SK-N-SH treated with all-trans-retinoic acid at 6 μM for 48 hours (cell line): ENCODE data around the gene TENT4B.

Source experiments
- ATAC-seq: fragments of 200-7000 bp; cut with Tn5 transposase; 3 replicates; pipeline ENCODE4 v1.9.1; 2020; ENCODE audit warnings: mild to moderate bottlenecking, moderate library complexity
- ARNTL ChIP-seq: fragments of 450-650 bp; formaldehyde crosslinking; IDR thresholded peaks from 2 replicates; pipeline ENCODE4 v1.5.0; 2020; ENCODE audit warnings: low read depth, mild to moderate bottlenecking, moderate library complexity, borderline replicate concordance
- BACH2 ChIP-seq: fragments of 250-450 bp; sonication (Bioruptor Pico); IDR thresholded peaks from 2 replicates; pipeline ENCODE4 v1.9.0; 2021; ENCODE audit warnings: mild to moderate bottlenecking, borderline replicate concordance
- ESRRG ChIP-seq: fragments of 250-450 bp; sonication (Bioruptor Pico); IDR thresholded peaks from 2 replicates; pipeline ENCODE4 v1.6.1; 2021; ENCODE audit warnings: mild to moderate bottlenecking
- GLIS3 ChIP-seq: fragments of 250-450 bp; sonication (Bioruptor Pico); IDR thresholded peaks from 2 replicates; pipeline ENCODE4 v1.5.0; 2020; ENCODE audit warnings: mild to moderate bottlenecking, moderate library complexity
- ISL1 ChIP-seq: fragments of 250-450 bp; sonication (Bioruptor Pico); IDR thresholded peaks from 2 replicates; pipeline ENCODE4 v2.1.2; 2022; ENCODE audit warnings: mild to moderate bottlenecking, moderate library complexity
- OSR1 ChIP-seq: fragments of 250-450 bp; sonication (Bioruptor Pico); IDR thresholded peaks from 2 replicates; pipeline ENCODE4 v1.8.0; 2022; ENCODE audit warnings: moderate library complexity, mild to moderate bottlenecking, inconsistent platforms
- PPARA ChIP-seq: fragments of 250-450 bp; sonication (Bioruptor Pico); IDR thresholded peaks from 2 replicates; pipeline ENCODE4 v1.5.0; 2020; ENCODE audit warnings: mild to moderate bottlenecking, borderline replicate concordance
- RARB ChIP-seq: fragments of 250-450 bp; sonication (Bioruptor Pico); IDR thresholded peaks from 2 replicates; pipeline ENCODE4 v1.8.0; 2021; ENCODE audit warnings: mild to moderate bottlenecking, moderate library complexity
- TCF4 ChIP-seq: fragments of 250-450 bp; sonication (Bioruptor Pico); IDR thresholded peaks from 2 replicates; pipeline ENCODE4 v1.8.0; 2021; ENCODE audit warnings: mild to moderate bottlenecking, moderate library complexity, borderline replicate concordance
- TOX ChIP-seq: fragments of 250-450 bp; sonication (Bioruptor Pico); IDR thresholded peaks from 2 replicates; pipeline ENCODE4 v1.8.0; 2021; ENCODE audit warnings: mild to moderate bottlenecking, moderate library complexity, borderline replicate concordance
- ZC3H10 ChIP-seq: fragments of 250-450 bp; sonication (Bioruptor Pico); IDR thresholded peaks from 2 replicates; pipeline ENCODE4 v1.5.1; 2021; ENCODE audit warnings: mild to moderate bottlenecking, moderate library complexity
- ZFP30 ChIP-seq: fragments of 450-650 bp; formaldehyde crosslinking; IDR thresholded peaks from 2 replicates; pipeline ENCODE4 v1.5.0; 2022; ENCODE audit warnings: mild to moderate bottlenecking, moderate library complexity
- ZNF70 ChIP-seq: fragments of 450-650 bp; formaldehyde crosslinking; IDR thresholded peaks from 2 replicates; pipeline ENCODE4 v1.5.0; 2020; ENCODE audit warnings: mild to moderate bottlenecking, moderate library complexity
- ZNF8 ChIP-seq: fragments of 450-650 bp; formaldehyde crosslinking; IDR thresholded peaks from 2 replicates; pipeline ENCODE4 v1.5.0; 2020; ENCODE audit warnings: mild to moderate bottlenecking, moderate library complexity
- TF ChIP-seq, protein P1 (sequence below): fragments of 250-450 bp; sonication (Bioruptor Pico); IDR thresholded peaks from 2 replicates; pipeline ENCODE4 v1.5.1; 2020; ENCODE audit warnings: low read depth, mild to moderate bottlenecking, moderate library complexity
- TF ChIP-seq, protein P2 (sequence below): fragments of 250-450 bp; sonication (Bioruptor Pico); IDR thresholded peaks from 2 replicates; pipeline ENCODE4 v1.8.0; 2021; ENCODE audit warnings: low read depth, mild to moderate bottlenecking, moderate library complexity, borderline replicate concordance
- TF ChIP-seq, protein P3 (sequence below): fragments of 250-450 bp; sonication (Bioruptor Pico); IDR thresholded peaks from 2 replicates; pipeline ENCODE4 v1.5.1; 2021; ENCODE audit warnings: mild to moderate bottlenecking, moderate library complexity
- TF ChIP-seq, protein P4 (sequence below): fragments of 250-450 bp; sonication (Bioruptor Pico); IDR thresholded peaks from 2 replicates; pipeline ENCODE4 v1.8.0; 2020; ENCODE audit warnings: mild to moderate bottlenecking, moderate library complexity, borderline replicate concordance

TENT4B gene

DNA sequence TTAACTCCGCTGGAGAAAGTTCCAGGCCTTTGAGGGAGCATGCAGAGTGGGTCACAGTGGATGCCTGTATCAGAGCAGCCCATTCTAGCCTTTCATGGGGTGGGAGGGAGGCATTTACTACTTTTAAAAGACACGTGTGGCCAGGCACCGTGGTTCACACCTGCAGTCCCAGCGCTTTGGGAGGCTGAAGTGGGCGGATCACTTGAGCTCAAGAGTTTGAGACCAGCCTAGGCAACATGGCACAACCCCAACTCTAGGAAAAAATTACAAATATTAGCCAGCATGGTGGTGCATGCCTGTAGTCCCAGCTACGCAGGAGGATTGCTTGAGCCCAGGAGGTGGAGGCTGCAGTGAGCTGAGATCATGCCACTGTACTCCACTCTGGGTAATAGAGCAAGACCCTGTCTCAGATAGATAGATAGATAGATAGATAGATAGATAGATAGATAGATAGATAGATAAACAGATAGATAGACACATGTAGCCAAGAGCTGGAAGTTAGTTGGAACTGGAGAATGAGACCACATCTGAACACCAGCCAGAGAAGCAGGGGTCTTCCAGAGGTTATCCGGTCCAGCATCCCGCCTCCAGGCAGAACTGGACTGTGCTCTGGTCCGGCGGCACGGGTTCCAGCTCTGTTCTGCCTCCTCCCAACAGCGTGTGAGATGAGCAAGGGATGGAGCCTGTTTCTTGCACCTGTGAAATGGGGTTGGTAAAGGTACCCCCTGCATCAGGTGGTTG lies 116.8 kb downstream of the TENT4B start (continued):
- TF ChIP-seq GLIS3 (CRISPR knock-in tag) = no peak
- TF ChIP-seq, protein P1, sequence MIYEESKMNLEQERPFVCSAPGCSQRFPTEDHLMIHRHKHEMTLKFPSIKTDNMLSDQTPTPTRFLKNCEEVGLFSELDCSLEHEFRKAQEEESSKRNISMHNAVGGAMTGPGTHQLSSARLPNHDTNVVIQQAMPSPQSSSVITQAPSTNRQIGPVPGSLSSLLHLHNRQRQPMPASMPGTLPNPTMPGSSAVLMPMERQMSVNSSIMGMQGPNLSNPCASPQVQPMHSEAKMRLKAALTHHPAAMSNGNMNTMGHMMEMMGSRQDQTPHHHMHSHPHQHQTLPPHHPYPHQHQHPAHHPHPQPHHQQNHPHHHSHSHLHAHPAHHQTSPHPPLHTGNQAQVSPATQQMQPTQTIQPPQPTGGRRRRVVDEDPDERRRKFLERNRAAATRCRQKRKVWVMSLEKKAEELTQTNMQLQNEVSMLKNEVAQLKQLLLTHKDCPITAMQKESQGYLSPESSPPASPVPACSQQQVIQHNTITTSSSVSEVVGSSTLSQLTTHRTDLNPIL = no peak
- no peak for TF ChIP-seq RARB (CRISPR knock-in tag)

DNA sequence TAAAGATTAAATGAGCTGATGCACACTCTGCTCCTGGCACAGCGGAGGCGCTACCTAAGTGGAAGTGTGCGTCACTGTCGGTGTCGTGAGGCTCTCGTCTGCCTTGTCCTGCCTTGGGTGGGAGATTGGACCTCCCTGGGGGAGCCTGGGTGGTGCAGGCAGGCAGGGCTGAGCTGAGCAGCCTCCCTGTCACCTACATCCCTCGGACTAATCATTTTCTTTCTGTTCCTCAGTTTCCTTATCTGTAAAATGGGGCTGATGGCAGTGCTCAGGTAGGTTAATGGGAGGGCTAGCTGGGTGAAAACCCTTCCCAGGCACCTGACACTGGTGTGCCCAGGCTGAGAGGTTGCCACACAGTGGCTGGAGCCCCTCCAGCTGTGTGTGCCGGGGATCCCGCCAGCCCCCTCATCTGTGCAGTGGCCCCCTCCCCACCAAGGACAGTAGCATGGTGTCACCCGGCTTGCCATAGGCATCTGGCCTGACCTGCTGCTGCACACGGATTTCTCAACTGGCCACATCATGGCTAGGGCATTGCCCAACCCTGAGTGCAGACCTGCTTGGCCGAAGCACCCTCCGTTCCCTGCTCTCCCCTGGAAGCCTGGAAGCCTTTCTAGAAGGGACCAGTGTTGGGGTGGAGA lies 117.5 kb downstream of the TENT4B start:
- no peak for TF ChIP-seq ISL1 (CRISPR knock-in tag)
- TF ChIP-seq, protein P2, sequence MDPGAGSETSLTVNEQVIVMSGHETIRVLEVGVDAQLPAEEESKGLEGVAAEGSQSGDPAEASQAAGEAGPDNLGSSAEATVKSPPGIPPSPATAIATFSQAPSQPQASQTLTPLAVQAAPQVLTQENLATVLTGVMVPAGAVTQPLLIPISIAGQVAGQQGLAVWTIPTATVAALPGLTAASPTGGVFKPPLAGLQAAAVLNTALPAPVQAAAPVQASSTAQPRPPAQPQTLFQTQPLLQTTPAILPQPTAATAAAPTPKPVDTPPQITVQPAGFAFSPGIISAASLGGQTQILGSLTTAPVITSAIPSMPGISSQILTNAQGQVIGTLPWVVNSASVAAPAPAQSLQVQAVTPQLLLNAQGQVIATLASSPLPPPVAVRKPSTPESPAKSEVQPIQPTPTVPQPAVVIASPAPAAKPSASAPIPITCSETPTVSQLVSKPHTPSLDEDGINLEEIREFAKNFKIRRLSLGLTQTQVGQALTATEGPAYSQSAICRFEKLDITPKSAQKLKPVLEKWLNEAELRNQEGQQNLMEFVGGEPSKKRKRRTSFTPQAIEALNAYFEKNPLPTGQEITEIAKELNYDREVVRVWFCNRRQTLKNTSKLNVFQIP (CRISPR knock-in tag) = no peak
- TF ChIP-seq BACH2 = no peak
- TF ChIP-seq, protein P3, sequence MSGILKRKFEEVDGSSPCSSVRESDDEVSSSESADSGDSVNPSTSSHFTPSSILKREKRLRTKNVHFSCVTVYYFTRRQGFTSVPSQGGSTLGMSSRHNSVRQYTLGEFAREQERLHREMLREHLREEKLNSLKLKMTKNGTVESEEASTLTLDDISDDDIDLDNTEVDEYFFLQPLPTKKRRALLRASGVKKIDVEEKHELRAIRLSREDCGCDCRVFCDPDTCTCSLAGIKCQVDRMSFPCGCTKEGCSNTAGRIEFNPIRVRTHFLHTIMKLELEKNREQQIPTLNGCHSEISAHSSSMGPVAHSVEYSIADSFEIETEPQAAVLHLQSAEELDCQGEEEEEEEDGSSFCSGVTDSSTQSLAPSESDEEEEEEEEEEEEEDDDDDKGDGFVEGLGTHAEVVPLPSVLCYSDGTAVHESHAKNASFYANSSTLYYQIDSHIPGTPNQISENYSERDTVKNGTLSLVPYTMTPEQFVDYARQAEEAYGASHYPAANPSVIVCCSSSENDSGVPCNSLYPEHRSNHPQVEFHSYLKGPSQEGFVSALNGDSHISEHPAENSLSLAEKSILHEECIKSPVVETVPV (CRISPR knock-in tag) = no peak
- ATAC-seq = no peak

DNA sequence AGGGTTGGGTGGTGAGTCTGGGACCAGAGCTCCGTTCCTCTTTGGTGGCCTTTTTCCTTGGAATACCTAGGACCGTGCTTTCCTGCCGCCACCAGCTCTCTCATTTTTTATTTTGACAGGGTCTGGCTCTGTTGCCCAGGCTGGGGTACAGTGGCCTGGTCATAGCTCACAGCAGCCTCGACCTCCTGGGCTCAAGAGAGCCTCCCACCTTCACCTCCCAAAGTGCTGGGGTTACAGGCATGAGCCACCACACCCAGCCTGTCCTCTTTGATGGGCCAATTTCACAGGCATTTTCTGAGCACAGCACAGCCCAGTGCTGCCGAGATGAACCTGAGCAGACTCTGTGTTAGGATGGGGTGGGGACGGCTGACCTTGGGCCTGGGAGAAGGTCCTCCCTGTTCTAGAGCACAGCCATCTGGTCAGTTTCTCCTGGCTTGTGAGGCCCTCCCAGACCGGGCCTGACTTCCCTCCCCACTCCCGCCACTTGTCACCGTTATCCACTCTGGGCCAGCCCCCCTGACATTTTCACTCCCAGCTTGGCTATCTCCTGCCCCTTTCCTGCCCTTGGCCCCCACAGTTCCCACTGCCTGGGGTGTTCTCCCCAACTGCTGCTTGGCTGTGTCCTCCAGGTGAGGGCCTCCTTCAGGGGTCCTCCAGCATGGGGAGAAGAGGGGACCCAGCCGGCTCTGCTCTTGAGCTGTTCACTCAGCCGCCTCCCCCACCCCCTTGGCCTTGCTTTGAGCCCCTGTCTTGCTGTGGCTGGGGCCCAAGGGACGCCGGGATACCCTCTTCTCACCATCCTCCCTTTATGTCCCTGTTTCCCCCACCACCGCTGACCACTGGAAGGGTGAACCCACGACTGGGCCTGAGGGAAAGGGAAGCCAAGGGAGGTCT lies 118.3 kb downstream of the TENT4B start:
- TF ChIP-seq ISL1 (CRISPR knock-in tag) (no peak), PPARA (CRISPR knock-in tag) (no peak)
- ATAC-seq = no peak

DNA sequence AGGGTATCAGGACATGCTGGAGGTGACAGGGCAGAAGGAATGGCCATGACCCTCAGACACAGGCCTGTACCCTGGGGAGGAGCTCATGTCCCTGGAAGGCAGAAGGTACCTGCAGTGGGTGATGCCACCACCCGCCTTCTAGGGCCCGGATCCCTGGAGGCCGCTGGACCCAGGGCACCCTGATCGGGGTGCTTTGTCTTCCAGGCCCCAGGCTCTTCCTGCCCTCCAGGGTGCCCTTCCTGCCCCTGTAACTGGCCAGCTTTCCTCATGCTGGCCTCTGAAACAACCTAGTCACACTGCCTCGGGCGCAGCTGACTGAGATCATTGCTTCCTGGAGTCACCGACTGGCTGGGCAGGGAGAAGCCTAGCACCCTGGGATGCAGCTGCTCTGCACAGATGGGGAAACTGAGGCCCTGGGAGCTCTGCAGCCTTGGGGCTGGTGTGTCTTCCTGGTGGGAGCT lies 119.0 kb downstream of the TENT4B start:
- TF ChIP-seq ZNF70 (CRISPR knock-in tag) = no peak
- TF ChIP-seq ARNTL (CRISPR knock-in tag) = no peak
- no peak for TF ChIP-seq TCF4
- no peak for TF ChIP-seq OSR1 (CRISPR knock-in tag)
- TF ChIP-seq BACH2 = no peak
- TF ChIP-seq ZFP30 (CRISPR knock-in tag) = no peak
- no peak for TF ChIP-seq GLIS3 (CRISPR knock-in tag)
- TF ChIP-seq ESRRG (CRISPR knock-in tag) = no peak
- no peak for TF ChIP-seq PPARA (CRISPR knock-in tag)
- TF ChIP-seq ZC3H10 (CRISPR knock-in tag) = no peak
- no peak for TF ChIP-seq TOX (CRISPR knock-in tag)
- TF ChIP-seq ZNF8 (CRISPR knock-in tag) = no peak
- TF ChIP-seq, protein P1 = no peak
- TF ChIP-seq, protein P3 (CRISPR knock-in tag) = no peak
- TF ChIP-seq, protein P4, sequence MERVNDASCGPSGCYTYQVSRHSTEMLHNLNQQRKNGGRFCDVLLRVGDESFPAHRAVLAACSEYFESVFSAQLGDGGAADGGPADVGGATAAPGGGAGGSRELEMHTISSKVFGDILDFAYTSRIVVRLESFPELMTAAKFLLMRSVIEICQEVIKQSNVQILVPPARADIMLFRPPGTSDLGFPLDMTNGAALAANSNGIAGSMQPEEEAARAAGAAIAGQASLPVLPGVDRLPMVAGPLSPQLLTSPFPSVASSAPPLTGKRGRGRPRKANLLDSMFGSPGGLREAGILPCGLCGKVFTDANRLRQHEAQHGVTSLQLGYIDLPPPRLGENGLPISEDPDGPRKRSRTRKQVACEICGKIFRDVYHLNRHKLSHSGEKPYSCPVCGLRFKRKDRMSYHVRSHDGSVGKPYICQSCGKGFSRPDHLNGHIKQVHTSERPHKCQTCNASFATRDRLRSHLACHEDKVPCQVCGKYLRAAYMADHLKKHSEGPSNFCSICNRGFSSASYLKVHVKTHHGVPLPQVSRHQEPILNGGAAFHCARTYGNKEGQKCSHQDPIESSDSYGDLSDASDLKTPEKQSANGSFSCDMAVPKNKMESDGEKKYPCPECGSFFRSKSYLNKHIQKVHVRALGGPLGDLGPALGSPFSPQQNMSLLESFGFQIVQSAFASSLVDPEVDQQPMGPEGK (CRISPR knock-in tag) = no peak
- TF ChIP-seq, all 23 proteins: peak for 0
- no peak for ATAC-seq
